ENCODE data around the gene PPP2R5C. TPM values are rescaled to one million over a fixed set of nuclear protein-coding genes. Genes with fewer than 3 reads are reported as not detected.
A peak's percentile ranks its signal among the peaks of the same experiment; 100 is the strongest.

PPP2R5C gene
- total and polyA plus RNA-seq, 9 of the 15 experiments (the other 6 are each of a cell fraction or from before 2014, with no cell fraction given), result 284 to 617 (median 395) TPM

DNA sequence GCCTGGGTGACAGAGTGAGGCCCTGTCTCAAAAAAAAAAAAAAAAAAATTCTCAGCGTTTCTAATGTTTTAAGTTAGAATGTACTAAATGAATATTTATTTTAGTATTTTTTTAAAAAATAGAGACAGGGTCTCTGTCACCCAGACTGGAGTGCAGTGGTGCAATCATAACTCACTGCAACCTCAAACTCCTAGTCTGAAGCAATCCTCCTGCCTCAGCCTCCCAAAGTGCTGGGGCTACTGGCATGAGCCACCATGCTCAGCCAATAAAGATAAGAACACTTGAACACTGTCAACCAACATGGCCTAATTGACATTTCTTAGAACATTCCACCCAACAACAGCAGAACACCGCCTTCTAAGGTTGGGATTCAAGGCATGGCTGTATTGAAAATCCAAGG lies 197.8 kb downstream of the PPP2R5C start:
- TF ChIP-seq, protein P1, sequence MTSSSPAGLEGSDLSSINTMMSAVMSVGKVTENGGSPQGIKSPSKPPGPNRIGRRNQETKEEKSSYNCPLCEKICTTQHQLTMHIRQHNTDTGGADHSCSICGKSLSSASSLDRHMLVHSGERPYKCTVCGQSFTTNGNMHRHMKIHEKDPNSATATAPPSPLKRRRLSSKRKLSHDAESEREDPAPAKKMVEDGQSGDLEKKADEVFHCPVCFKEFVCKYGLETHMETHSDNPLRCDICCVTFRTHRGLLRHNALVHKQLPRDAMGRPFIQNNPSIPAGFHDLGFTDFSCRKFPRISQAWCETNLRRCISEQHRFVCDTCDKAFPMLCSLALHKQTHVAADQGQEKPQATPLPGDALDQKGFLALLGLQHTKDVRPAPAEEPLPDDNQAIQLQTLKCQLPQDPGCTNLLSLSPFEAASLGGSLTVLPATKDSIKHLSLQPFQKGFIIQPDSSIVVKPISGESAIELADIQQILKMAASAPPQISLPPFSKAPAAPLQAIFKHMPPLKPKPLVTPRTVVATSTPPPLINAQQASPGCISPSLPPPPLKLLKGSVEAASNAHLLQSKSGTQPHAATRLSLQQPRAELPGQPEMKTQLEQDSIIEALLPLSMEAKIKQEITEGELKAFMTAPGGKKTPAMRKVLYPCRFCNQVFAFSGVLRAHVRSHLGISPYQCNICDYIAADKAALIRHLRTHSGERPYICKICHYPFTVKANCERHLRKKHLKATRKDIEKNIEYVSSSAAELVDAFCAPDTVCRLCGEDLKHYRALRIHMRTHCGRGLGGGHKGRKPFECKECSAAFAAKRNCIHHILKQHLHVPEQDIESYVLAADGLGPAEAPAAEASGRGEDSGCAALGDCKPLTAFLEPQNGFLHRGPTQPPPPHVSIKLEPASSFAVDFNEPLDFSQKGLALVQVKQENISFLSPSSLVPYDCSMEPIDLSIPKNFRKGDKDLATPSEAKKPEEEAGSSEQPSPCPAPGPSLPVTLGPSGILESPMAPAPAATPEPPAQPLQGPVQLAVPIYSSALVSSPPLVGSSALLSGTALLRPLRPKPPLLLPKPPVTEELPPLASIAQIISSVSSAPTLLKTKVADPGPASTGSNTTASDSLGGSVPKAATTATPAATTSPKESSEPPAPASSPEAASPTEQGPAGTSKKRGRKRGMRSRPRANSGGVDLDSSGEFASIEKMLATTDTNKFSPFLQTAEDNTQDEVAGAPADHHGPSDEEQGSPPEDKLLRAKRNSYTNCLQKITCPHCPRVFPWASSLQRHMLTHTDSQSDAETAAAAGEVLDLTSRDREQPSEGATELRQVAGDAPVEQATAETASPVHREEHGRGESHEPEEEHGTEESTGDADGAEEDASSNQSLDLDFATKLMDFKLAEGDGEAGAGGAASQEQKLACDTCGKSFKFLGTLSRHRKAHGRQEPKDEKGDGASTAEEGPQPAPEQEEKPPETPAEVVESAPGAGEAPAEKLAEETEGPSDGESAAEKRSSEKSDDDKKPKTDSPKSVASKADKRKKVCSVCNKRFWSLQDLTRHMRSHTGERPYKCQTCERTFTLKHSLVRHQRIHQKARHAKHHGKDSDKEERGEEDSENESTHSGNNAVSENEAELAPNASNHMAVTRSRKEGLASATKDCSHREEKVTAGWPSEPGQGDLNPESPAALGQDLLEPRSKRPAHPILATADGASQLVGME (CRISPR knock-in tag; IDR thresholded peaks at IDR 0.05), result no peak
- TF ChIP-seq GTF2A2 (tag; IDR thresholded peaks at IDR 0.05) (no peak), GATA2 (CRISPR knock-in tag; IDR thresholded peaks at IDR 0.05) (no peak), ATF3 (IDR thresholded peaks at IDR 0.05) (0 out of 2 replicates have a peak, but pooled peaks have one; percentile 15), ATF3 (CRISPR knock-in tag; conservative IDR thresholded peaks at IDR 0.05) (no peak)
- peaks cover 37 to 42% of the 10 kb centered on the region in 2 experiments for H3K4me1 ChIP-seq (replicated peaks in 1 of 2; ENCODE audit: control insufficient read depth in 2 of 2, insufficient read depth in 2 of 2, low read length in 2 of 2)
- no peak overlapping the region for H3K9ac ChIP-seq (ENCODE audit: insufficient read depth in 1 of 2, low read depth in 2 of 2, low read length in 2 of 2)
- H3K79me2 ChIP-seq (ENCODE audit: control insufficient read depth, insufficient read depth, low read length), result no peaks in the 10 kb centered on the region
- CTCF ChIA-PET (ENCODE audit: low intra/inter-chr PET ratio), result no interaction called here
- no peaks in the 10 kb centered on the region for H3K27me3 ChIP-seq (ENCODE audit: control insufficient read depth in 2 of 2, insufficient read depth in 2 of 2, low read length in 2 of 2)
- no peak for FAIRE-seq
- BruUV-seq (replicated peaks), result no TSS peak
- no peaks in the 10 kb centered on the region for H3K9me1 ChIP-seq (ENCODE audit: control insufficient read depth, insufficient read depth, low read length)
- H3K27ac ChIP-seq (ENCODE audit: extremely low read depth, low read depth, low read length), result no peak overlapping the region
- H2AFZ ChIP-seq (ENCODE audit: low read depth, low read length), result peak overlapping the region; percentile 32; the same call in 1 of the 2 replicates
- H3K9me3 ChIP-seq (replicated peaks; ENCODE audit: control insufficient read depth, insufficient read depth, low read depth, low read length), result no peaks in the 10 kb centered on the region
- H3K4me2 ChIP-seq (ENCODE audit: insufficient read depth, low read length), result no peak overlapping the region
- no peak overlapping the region for H3K4me3 ChIP-seq
- H3K36me3 ChIP-seq (ENCODE audit: control insufficient read depth, insufficient read depth, low read length), result no peaks in the 10 kb centered on the region
- in situ Hi-C loops (cut with MboI) (no loop called here), intact Hi-C loops (cut with micrococcal nuclease) (no loop called here)
- no peak for DNase-seq (ENCODE audit: extremely low read depth in 1 of 4, low spot score in 3 of 4)
- whole genome bisulfite sequencing (ENCODE audit: insufficient coverage, low coverage, missing lambda C conversion rate), result 43% methylated on average over 2 of the region's 2 CpGs
- no peak for ATAC-seq
- H4K20me1 ChIP-seq (replicated peaks; ENCODE audit: control insufficient read depth, insufficient read depth, low read length), result no peaks in the 10 kb centered on the region
- POLR2A ChIA-PET, result no interaction called here
